WERI-Rb-1 (cell line): ENCODE measurements around the gene STIM1.

Experiments
- DNase-seq: peaks from one replicate; pipeline ENCODE4 v3.0.0-alpha.2; 2020
- H3K27ac ChIP-seq: fragments of 250-450 bp; sonication (Bioruptor Pico); 2 replicates; pipeline ENCODE4 v1.5.1; 2020; ENCODE audit warnings: mild to moderate bottlenecking, moderate library complexity
- H3K27me3 ChIP-seq: fragments of 250-450 bp; sonication (Bioruptor Pico); 2 replicates; pipeline ENCODE4 v1.5.1; 2021; ENCODE audit warnings: mild to moderate bottlenecking, low read depth, moderate library complexity; ENCODE audit not compliant: insufficient read depth, severe bottlenecking
- H3K36me3 ChIP-seq: fragments of 250-450 bp; sonication (Bioruptor Pico); 2 replicates; pipeline ENCODE4 v1.5.1; 2020; ENCODE audit warnings: mild to moderate bottlenecking, moderate library complexity
- H3K4me3 ChIP-seq: 2 replicates; pipeline ENCODE4 v1.5.1; 2011; ENCODE audit warnings: low read depth, mild to moderate bottlenecking, control low read depth, low read length
- H3K9me3 ChIP-seq: fragments of 250-450 bp; sonication (Bioruptor Pico); 2 replicates; pipeline ENCODE4 v1.5.1; 2021; ENCODE audit warnings: mild to moderate bottlenecking, moderate library complexity; ENCODE audit not compliant: severe bottlenecking
- TF ChIP-seq, protein P1 (sequence below): IDR thresholded peaks from 2 replicates; pipeline ENCODE4 v1.5.1; 2011; ENCODE audit warnings: low read depth, mild to moderate bottlenecking, control low read depth, inconsistent platforms, low read length

Gene STIM1

DNA sequence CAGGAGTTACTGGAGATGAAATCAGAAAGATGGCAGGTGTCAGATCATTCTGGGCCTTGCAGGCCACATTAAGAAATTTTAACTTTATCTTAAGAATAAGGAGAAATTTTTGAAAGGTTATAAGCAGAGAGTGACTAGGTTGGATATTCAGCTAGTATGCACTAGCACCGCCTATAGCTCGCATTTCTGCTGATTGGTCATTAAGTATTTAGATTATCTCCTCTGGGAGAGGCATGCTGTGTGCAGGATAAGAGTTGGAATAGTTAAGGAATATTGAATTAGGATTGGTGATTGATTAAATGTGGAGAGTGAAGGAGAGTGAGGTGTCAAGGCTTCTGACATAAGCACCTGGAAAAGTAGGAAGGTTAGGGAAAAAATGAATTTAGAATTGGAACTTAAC lies 100.6 kb downstream of the STIM1 start:
- Histone ChIP-seq H3K36me3 (no peaks in the 10 kb centered on the region), H3K27me3 (no peaks in the 10 kb centered on the region)

DNA sequence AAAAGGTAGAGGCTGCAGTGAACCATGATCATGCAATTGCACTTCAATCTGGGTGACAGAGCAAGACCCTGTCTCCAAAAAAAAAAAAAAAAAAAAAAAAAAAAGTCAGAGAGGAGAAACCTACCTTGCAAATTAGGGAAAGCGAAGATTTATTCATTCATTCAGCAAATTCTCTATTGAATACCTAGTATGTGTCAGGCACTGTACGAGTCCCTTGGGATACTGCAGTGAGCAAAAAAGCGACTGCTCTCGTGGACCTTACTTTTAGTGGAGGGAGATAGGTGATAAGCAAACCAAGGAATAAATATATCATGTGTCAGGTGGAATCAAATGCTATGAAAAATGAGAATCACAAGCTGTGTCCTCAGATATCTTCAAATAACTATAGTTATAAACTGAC lies 101.3 kb downstream of the STIM1 start:
- Histone ChIP-seq H3K9me3 (no peaks in the 10 kb centered on the region), H3K27ac (no peak overlapping the region), H3K4me3 (no peak overlapping the region), H3K36me3 (no peaks in the 10 kb centered on the region), H3K27me3 (no peaks in the 10 kb centered on the region)
- TF ChIP-seq, protein P1, sequence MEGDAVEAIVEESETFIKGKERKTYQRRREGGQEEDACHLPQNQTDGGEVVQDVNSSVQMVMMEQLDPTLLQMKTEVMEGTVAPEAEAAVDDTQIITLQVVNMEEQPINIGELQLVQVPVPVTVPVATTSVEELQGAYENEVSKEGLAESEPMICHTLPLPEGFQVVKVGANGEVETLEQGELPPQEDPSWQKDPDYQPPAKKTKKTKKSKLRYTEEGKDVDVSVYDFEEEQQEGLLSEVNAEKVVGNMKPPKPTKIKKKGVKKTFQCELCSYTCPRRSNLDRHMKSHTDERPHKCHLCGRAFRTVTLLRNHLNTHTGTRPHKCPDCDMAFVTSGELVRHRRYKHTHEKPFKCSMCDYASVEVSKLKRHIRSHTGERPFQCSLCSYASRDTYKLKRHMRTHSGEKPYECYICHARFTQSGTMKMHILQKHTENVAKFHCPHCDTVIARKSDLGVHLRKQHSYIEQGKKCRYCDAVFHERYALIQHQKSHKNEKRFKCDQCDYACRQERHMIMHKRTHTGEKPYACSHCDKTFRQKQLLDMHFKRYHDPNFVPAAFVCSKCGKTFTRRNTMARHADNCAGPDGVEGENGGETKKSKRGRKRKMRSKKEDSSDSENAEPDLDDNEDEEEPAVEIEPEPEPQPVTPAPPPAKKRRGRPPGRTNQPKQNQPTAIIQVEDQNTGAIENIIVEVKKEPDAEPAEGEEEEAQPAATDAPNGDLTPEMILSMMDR, result no peak
- DNase-seq, result no peak

More for the DNA sequence above, 100.6 kb downstream of the STIM1 start:
- H3K27ac ChIP-seq, result no peak overlapping the region
- no peaks in the 10 kb centered on the region for H3K9me3 ChIP-seq
- no peak overlapping the region for H3K4me3 ChIP-seq
- no peak for DNase-seq
- TF ChIP-seq, protein P1, result no peak

DNA sequence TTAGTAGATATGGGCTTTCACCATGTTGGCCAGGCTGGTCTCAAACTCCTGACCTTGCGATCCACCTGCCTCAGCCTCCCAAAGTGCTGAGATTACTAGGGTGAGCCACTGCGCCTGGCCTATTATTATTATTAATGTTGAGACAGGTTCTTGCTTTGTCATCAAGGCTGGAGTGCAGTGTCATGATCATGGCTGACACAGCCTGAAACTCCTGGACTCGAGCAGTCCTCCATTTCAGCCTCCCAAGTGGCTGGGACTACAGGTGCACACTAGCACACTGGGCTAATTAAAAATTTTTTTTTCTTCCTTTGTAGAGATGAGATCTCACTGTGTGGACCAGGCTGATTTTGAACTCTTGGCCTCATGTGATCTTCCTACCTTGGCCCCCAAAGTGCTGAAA lies 102.0 kb downstream of the STIM1 start:
- H3K27me3 ChIP-seq, result no peaks in the 10 kb centered on the region
- TF ChIP-seq, protein P1, result no peak
- no peaks in the 10 kb centered on the region for H3K36me3 ChIP-seq
- no peak overlapping the region for H3K4me3 ChIP-seq
- H3K27ac ChIP-seq, result no peak overlapping the region
- no peak for DNase-seq
- H3K9me3 ChIP-seq, result no peaks in the 10 kb centered on the region

DNA sequence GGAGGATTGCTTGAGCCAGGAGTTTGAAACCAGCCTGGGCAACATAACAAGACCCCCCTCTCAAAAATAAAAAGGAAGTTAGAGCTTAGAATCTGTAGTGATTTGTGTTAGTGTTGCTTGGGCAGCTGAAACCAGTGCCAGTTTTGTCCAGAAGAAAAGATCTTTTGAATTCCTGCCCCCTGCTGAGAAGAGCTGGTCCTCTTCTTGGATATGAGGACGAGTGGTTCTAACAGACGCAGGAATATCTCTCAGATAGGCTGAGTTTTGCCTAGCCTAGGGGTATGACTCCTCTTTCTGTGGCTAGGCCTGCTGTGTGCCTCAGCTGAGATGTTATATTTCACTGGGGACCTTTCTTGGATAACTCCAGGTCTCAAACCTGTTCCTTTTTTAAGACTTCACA lies 102.8 kb downstream of the STIM1 start:
- H3K9me3 ChIP-seq, result no peaks in the 10 kb centered on the region
- H3K4me3 ChIP-seq, result no peak overlapping the region
- TF ChIP-seq, protein P1, result no peak
- DNase-seq, result no peak
- H3K27me3 ChIP-seq, result no peaks in the 10 kb centered on the region
- H3K36me3 ChIP-seq, result no peaks in the 10 kb centered on the region
- H3K27ac ChIP-seq, result no peak overlapping the region

DNA sequence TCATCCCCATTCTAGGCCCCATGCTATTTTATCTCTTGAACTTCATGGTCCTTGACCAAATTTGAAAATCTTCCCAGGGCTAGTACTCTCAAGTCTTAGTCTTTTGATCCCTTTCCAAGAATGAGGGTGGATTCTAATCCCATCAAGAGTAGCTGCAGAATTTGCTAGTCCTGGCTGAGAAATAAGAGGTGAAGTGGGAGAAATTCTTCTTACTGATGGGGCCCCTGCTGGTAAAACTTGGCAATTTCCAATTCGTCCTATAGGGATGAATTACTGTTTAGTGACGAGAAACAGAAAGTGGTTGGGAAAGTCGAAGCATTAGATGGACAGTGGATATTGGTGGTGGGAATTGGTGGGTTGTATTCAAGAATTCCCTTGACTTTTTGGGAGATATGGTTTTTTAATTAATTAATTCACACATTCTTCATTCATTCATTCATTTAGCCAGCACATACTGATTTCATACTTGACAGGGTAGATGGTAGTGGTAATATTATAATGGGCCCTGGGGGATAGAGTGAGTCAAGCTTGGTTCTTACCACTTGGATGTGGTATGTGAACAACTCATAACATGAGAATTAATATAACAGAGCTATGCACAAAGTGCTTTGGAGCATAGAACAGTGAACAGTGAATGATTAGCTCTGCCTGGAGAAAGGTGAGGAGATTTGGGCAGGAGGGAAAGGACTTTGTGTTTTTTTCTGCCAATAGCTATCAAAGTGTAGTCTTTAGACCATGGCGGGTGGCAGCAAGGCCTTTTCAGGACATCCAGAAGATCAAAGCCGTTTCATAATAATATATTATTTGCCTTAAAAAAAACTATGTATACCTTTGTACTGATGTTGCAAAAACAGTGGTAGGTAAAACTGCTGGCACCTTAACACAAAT lies 103.8 kb downstream of the STIM1 start:
- no peak for DNase-seq

More for the DNA sequence above, 103.8 kb downstream of the STIM1 start:
- Histone ChIP-seq H3K27ac (no peak overlapping the region), H3K36me3 (no peaks in the 10 kb centered on the region), H3K27me3 (no peaks in the 10 kb centered on the region), H3K4me3 (no peak overlapping the region), H3K9me3 (no peaks in the 10 kb centered on the region)
- TF ChIP-seq, protein P1, result no peak
